Lower lobe of right lung (tissue), 2 donors: ENCODE measurements around the gene MACROD2. TPM values are rescaled to one million over a fixed set of nuclear protein-coding genes. Genes with fewer than 3 reads are reported as not detected.
"Not testable (repeated sequence)": the region's sequence is repeated elsewhere in the genome, so short reads cannot be mapped to it uniquely, and the experiment has no call there.

Experiments used
- ATAC-seq, 2 donors: fragments of 200-7000 bp; cut with Tn5 transposase; one replicate each; pipeline ENCODE4 v1.9.1; 2020 to 2022; ENCODE audit warnings: mild to moderate bottlenecking in 2 of 2, moderate library complexity in 2 of 2
- DNase-seq: peaks from one replicate; pipeline ENCODE4 v3.0.0-alpha.2; 2020
- H3K27ac ChIP-seq: fragments of 200-600 bp; one replicate; pipeline ENCODE4 v1.8.0; 2022
- H3K27me3 ChIP-seq: fragments of 200-600 bp; one replicate; pipeline ENCODE4 v1.8.0; 2022; ENCODE audit warnings: low read depth
- H3K36me3 ChIP-seq: fragments of 200-600 bp; one replicate; pipeline ENCODE4 v1.8.0; 2022; ENCODE audit warnings: mild to moderate bottlenecking
- H3K4me1 ChIP-seq: fragments of 200-600 bp; one replicate; pipeline ENCODE4 v1.8.0; 2022
- H3K4me3 ChIP-seq: fragments of 200-600 bp; one replicate; pipeline ENCODE4 v1.8.0; 2022; ENCODE audit warnings: mild to moderate bottlenecking
- H3K9me3 ChIP-seq: fragments of 200-600 bp; one replicate; pipeline ENCODE4 v1.8.0; 2022
- intact Hi-C: fragments of 100-400 bp; cut with DNase I; formaldehyde crosslinking; loops from one replicate; pipeline ENCODE4 v1.11.0; 2022
- total RNA-seq: library from RNA; stranded (reverse); fragmentation: NEBNext Ultra II Directional; extraction: Animal tissue kit (Norgen Biotek cat#: 25700); gene quantifications from one replicate; pipeline ENCODE4 v1.2.1, GENCODE V29; 2021
- TF ChIP-seq, protein P1 (sequence below): fragments of 200-600 bp; IDR thresholded peaks from one replicate; pipeline ENCODE4 v1.8.0; 2022; ENCODE audit warnings: antibody characterized with exemption, mild to moderate bottlenecking
- donor health status: DM: no; HTN: yes; CAD: no; lungs with severe emphysema.

The MACROD2 gene
- total RNA-seq, 1 donor from 2014 or later, result 73.0 TPM

DNA sequence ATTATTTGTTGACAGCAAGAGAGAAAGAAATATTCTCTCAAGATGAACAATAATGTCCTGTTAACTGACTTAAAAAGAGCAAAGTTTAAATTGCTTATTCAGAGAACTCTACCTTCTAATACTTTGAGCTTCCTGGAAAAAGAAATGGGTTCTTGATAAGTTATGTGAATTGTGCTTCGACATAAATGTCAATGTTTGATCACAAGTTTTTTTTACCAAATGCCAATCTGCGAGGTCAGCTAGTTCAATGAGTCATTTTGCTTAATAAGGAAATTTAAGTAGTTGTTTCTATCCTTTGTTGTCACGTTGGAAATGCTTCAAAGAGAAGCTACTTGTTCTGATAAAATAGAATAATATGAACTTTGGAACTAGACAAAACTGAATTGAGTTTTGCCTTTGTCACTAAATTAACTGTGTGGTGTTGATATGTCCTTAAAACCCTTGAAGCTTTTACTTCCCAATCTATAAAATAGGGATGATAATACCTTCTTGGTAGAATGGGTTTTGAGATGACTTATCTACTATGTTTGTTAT is 984.2 kb downstream of the MACROD2 start:
- peak in 1 of 2 donors; percentile 57 for ATAC-seq
- DNase-seq, result no peak
- H3K4me3 ChIP-seq, result no peak overlapping the region
- no peaks in the 10 kb centered on the region for H3K36me3 ChIP-seq
- no peak overlapping the region for H3K27ac ChIP-seq
- no peaks in the 10 kb centered on the region for H3K4me1 ChIP-seq
- TF ChIP-seq, protein P1, sequence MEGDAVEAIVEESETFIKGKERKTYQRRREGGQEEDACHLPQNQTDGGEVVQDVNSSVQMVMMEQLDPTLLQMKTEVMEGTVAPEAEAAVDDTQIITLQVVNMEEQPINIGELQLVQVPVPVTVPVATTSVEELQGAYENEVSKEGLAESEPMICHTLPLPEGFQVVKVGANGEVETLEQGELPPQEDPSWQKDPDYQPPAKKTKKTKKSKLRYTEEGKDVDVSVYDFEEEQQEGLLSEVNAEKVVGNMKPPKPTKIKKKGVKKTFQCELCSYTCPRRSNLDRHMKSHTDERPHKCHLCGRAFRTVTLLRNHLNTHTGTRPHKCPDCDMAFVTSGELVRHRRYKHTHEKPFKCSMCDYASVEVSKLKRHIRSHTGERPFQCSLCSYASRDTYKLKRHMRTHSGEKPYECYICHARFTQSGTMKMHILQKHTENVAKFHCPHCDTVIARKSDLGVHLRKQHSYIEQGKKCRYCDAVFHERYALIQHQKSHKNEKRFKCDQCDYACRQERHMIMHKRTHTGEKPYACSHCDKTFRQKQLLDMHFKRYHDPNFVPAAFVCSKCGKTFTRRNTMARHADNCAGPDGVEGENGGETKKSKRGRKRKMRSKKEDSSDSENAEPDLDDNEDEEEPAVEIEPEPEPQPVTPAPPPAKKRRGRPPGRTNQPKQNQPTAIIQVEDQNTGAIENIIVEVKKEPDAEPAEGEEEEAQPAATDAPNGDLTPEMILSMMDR, result no peak
- intact Hi-C loops, result no loop called here
- H3K27me3 ChIP-seq, result no peaks in the 10 kb centered on the region
- H3K9me3 ChIP-seq, result no peaks in the 10 kb centered on the region

DNA sequence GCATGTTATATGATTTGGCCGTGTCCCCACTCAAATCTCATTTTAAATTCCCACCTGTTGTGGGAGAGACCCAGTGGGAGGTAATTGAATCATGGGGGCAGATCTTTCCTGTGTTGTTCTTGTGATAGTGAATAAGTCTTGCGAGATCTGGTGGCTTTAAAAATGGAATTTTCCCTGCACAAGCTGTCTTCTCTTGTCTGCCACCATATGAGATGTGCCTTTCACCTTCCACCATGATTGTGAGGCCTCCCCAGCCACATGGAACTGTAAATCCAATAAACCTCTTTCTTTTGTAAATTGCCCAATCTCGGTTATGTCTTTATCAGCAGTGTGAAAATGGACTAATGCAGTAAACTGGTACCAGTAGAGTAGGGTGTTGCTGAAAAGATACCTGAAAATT is 986.2 kb downstream of the MACROD2 start:
- H3K4me3 ChIP-seq, H3K4me1 ChIP-seq, DNase-seq, H3K36me3 ChIP-seq, ATAC-seq, H3K27me3 ChIP-seq, intact Hi-C loops, H3K9me3 ChIP-seq, H3K27ac ChIP-seq: not testable (repeated sequence)

- H3K27me3 ChIP-seq, intact Hi-C loops, H3K4me1 ChIP-seq, DNase-seq, H3K27ac ChIP-seq, H3K36me3 ChIP-seq, H3K4me3 ChIP-seq, ATAC-seq, H3K9me3 ChIP-seq: not testable (repeated sequence)
These were observed 987.0 kb downstream of the MACROD2 start for GRCh38 chr20:14982324-14982723.

DNA sequence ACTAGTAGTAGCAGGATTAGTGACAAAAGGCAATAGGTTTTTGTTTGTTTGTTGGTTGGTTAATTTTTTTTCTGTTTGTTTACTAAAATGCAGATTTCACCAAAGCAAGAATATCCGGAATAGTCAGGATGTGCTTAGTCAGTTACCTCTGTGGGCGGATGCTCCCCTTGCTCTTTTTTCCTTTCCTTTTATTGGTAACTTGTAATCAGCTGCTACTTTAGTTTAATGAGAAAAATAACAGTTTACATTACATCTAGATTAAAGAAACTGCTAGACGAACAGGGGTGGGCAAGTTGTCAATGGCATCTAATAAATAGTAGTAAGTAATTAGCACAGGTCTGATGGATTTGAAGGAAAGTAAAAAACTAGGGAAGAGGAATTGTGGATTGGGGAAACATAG is 989.0 kb downstream of the MACROD2 start:
- Histone ChIP-seq H3K27ac (peak overlapping the region; percentile 48), H3K27me3 (no peaks in the 10 kb centered on the region), H3K4me1 (no peaks in the 10 kb centered on the region), H3K36me3 (no peaks in the 10 kb centered on the region), H3K9me3 (no peaks in the 10 kb centered on the region), H3K4me3 (no peak overlapping the region)
- intact Hi-C loops, result no loop called here
- DNase-seq (no peak), ATAC-seq (no peak)
- TF ChIP-seq, protein P1, result no peak

DNA sequence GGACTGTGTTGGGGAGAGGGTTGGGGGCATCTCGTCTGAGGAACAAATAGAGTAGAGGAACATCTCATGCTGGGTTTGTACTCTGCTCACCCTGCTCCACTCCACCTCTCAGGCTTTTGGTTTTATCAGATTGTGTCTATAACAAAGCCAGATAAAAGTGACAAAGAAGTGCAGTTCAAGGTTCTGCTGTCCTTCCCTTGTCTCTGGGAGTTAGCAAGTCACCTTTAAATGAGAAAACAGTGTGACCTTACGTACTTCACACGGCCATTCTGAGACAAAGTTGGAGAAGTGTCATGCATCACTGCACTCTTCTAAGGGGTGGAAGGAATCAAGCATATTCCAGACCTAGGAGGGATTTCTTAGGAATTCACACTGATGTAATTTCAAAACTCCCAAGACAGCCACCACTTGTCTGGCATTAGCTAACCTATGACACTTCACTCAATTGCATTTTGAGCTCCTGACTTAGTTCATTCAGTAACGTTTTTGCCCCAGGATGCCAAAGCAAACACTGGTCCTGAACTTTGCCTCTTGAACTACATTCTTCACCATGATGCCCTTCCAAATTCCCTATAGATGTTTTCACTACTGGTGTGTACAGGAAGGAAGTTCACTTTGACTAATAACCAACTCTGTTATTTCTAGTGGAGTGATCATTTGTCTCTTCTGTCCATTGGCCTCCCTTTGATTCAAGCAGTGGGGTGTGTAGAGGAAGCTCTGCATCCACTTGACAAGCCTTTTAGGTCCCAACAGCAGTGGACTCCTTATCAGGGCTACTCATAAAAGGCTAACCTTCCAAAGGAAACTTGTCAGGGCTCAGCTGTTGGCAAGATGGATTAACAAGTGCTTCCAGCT is 989.7 kb downstream of the MACROD2 start:
- peak overlapping the region; percentile 69 for H3K27ac ChIP-seq
- H3K27me3 ChIP-seq, result no peaks in the 10 kb centered on the region
- intact Hi-C loops, result no loop called here
- TF ChIP-seq, protein P1, result no peak
- H3K4me1 ChIP-seq, result no peaks in the 10 kb centered on the region
- H3K36me3 ChIP-seq, result no peaks in the 10 kb centered on the region
- H3K9me3 ChIP-seq, result no peaks in the 10 kb centered on the region
- DNase-seq (no peak), ATAC-seq (peak; percentile 63 to 68)
- H3K4me3 ChIP-seq, result no peak overlapping the region

- Histone ChIP-seq H3K27me3 (no peaks in the 10 kb centered on the region), H3K36me3 (no peaks in the 10 kb centered on the region), H3K4me1 (no peaks in the 10 kb centered on the region), H3K4me3 (no peak overlapping the region), H3K27ac (peak overlapping the region; percentile 72), H3K9me3 (no peaks in the 10 kb centered on the region)
- TF ChIP-seq, protein P1, result no peak
- ATAC-seq (peak; percentile 87 to 90), DNase-seq (peak; percentile 84)
- intact Hi-C loops, result no loop called here
These were observed 990.8 kb downstream of the MACROD2 start for GRCh38 chr20:14986026-14986655.
